MM.1S (cell line): ENCODE results near the gene SLC30A1.

ENCODE experiments used
- DNase-seq: peaks from one replicate; pipeline ENCODE4 v3.0.0-alpha.2; 2015
- H2AFZ ChIP-seq: fragments of 300-600 bp; sonication (generic); 2 replicates; pipeline ENCODE4 v1.6.0; 2016; ENCODE audit warnings: antibody characterized with exemption, low read length
- H3F3A ChIP-seq: fragments of 300-600 bp; sonication (generic); 2 replicates; pipeline ENCODE4 v1.6.1; 2016; ENCODE audit warnings: mild to moderate bottlenecking, antibody characterized with exemption, low read length, moderate library complexity, mixed read lengths; ENCODE audit not compliant: insufficient read depth
- H3K27ac ChIP-seq: fragments of 300-600 bp; sonication (generic); 2 replicates; pipeline ENCODE4 v1.5.1; 2016; ENCODE audit warnings: mild to moderate bottlenecking, low read length
- H3K27me3 ChIP-seq: fragments of 300-600 bp; sonication (generic); replicated peaks from 2 replicates; pipeline ENCODE4 v1.6.0; 2016; ENCODE audit warnings: low read length; ENCODE audit not compliant: insufficient read depth
- H3K36me3 ChIP-seq: fragments of 300-600 bp; sonication (generic); replicated peaks from 2 replicates; pipeline ENCODE4 v1.6.1; 2016; ENCODE audit warnings: mild to moderate bottlenecking, low read length, mixed read lengths; ENCODE audit not compliant: insufficient read depth
- H3K4me1 ChIP-seq: fragments of 300-600 bp; sonication (generic); 2 replicates; pipeline ENCODE4 v1.6.1; 2016; ENCODE audit warnings: low read length, mixed read lengths
- H3K4me2 ChIP-seq: fragments of 300-600 bp; sonication (generic); 2 replicates; pipeline ENCODE4 v1.6.0; 2016; ENCODE audit warnings: low read depth, low read length
- H3K4me3 ChIP-seq: fragments of 300-600 bp; sonication (generic); 2 replicates; pipeline ENCODE4 v1.5.1; 2016; ENCODE audit warnings: low read length, mixed read lengths
- H3K79me2 ChIP-seq: fragments of 300-600 bp; sonication (generic); 2 replicates; pipeline ENCODE4 v1.6.1; 2016; ENCODE audit warnings: mixed run types, low read length, mixed read lengths
- H3K9ac ChIP-seq: fragments of 300-600 bp; sonication (generic); 2 replicates; pipeline ENCODE4 v1.6.1; 2016; ENCODE audit warnings: low read length, mixed read lengths
- H3K9me2 ChIP-seq: fragments of 300-600 bp; sonication (generic); replicated peaks from 2 replicates; pipeline ENCODE4 v1.6.1; 2016; ENCODE audit warnings: mild to moderate bottlenecking, low read length, mixed read lengths; ENCODE audit not compliant: insufficient read depth
- H3K9me3 ChIP-seq: fragments of 300-600 bp; sonication (generic); replicated peaks from 2 replicates; pipeline ENCODE4 v1.6.1; 2016; ENCODE audit warnings: mild to moderate bottlenecking, low read length, mixed read lengths; ENCODE audit not compliant: insufficient read depth
- H4K20me1 ChIP-seq: fragments of 300-600 bp; sonication (generic); 2 replicates; pipeline ENCODE4 v1.6.1; 2016; ENCODE audit warnings: mild to moderate bottlenecking, low read length, moderate library complexity, mixed read lengths; ENCODE audit not compliant: insufficient read depth
- EZH2 ChIP-seq: fragments of 300-600 bp; sonication (generic); optimal IDR thresholded peaks from 2 replicates; pipeline ENCODE3; 2017; ENCODE audit warnings: low read depth, mild to moderate bottlenecking, antibody characterized with exemption, low read length, mixed read lengths
- EZH2phosphoT487 ChIP-seq: fragments of 300-600 bp; sonication (generic); IDR thresholded peaks from 2 replicates; pipeline ENCODE4 v1.6.1; 2018; ENCODE audit warnings: antibody characterized with exemption, low read length
- TF ChIP-seq, protein P1 (sequence below): fragments of 300-600 bp; sonication (generic); IDR thresholded peaks from 2 replicates; pipeline ENCODE4 v1.5.1; 2016; ENCODE audit warnings: antibody characterized with exemption, low read length, mixed read lengths

SLC30A1 gene

DNA sequence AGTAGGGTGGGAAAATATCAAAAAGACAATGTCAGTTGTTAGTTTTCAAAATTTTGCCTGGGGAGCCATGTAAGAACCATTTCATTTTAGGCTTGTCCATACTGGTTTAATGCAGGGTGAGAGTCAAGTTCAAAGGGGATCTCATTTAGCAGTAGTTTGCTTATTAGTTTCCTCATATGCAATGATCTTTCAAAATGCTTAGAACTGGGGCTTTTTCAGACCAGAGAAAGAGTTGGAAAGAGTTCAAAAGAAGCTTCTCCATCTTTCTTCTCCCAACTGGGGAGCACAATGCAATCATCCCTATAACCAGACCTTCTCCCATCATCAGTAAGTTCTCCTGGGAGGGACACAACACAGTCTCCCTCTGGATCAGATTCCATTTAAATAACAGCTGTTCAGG lies 16.5 kb upstream of the SLC30A1 start:
- no peak overlapping the region for H2AFZ ChIP-seq
- H3K4me3 ChIP-seq: no peak overlapping the region
- no peak overlapping the region for H3K9ac ChIP-seq
- no peaks in the 10 kb centered on the region for H3K36me3 ChIP-seq
- H4K20me1 ChIP-seq: no peaks in the 10 kb centered on the region
- DNase-seq: no peak
- H3K79me2 ChIP-seq: no peaks in the 10 kb centered on the region
- no peak for TF ChIP-seq EZH2phosphoT487
- TF ChIP-seq EZH2: no peak
- TF ChIP-seq, protein P1, sequence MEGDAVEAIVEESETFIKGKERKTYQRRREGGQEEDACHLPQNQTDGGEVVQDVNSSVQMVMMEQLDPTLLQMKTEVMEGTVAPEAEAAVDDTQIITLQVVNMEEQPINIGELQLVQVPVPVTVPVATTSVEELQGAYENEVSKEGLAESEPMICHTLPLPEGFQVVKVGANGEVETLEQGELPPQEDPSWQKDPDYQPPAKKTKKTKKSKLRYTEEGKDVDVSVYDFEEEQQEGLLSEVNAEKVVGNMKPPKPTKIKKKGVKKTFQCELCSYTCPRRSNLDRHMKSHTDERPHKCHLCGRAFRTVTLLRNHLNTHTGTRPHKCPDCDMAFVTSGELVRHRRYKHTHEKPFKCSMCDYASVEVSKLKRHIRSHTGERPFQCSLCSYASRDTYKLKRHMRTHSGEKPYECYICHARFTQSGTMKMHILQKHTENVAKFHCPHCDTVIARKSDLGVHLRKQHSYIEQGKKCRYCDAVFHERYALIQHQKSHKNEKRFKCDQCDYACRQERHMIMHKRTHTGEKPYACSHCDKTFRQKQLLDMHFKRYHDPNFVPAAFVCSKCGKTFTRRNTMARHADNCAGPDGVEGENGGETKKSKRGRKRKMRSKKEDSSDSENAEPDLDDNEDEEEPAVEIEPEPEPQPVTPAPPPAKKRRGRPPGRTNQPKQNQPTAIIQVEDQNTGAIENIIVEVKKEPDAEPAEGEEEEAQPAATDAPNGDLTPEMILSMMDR: no peak
- H3K4me1 ChIP-seq: no peaks in the 10 kb centered on the region
- H3F3A ChIP-seq: no peaks in the 10 kb centered on the region
- H3K4me2 ChIP-seq: no peak overlapping the region
- H3K27ac ChIP-seq: no peak overlapping the region
- no peaks in the 10 kb centered on the region for H3K27me3 ChIP-seq
- H3K9me3 ChIP-seq: no peaks in the 10 kb centered on the region
- H3K9me2 ChIP-seq: no peaks in the 10 kb centered on the region

DNA sequence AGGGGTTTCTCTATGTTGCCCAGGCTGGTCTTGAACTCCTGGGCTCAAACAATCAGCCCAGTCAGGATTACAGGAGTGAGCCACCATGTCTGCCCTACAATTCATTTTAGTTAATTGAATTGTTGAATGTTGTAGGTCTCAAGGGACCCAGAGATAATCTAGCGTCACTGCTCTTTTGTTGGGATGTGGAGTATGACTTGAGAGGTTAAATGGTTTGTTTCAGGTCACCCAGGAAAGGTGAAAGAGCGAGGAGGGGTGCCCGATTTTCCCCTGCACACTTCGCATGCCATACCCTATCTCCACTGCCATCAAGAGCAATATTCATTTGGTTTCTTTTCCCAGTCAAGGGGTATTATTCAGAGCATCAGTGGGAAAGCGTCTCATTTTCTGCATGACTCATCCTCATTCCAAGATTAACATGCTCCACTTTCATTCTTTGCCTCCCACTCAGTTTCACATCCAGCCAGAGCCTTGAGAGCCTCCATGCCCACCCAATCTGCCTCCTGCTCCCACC lies 13.1 kb upstream of the SLC30A1 start:
- no peak overlapping the region for H3K27ac ChIP-seq
- H3K27me3 ChIP-seq: no peaks in the 10 kb centered on the region
- no peak for TF ChIP-seq EZH2
- H3K4me1 ChIP-seq: peaks cover 4% of the 10 kb centered on the region; the same call in 1 of the 2 replicates
- no peak overlapping the region for H3K4me3 ChIP-seq
- H3K36me3 ChIP-seq: no peaks in the 10 kb centered on the region
- no peaks in the 10 kb centered on the region for H3F3A ChIP-seq
- no peak for DNase-seq
- no peaks in the 10 kb centered on the region for H3K9me3 ChIP-seq
- H4K20me1 ChIP-seq: no peaks in the 10 kb centered on the region
- H2AFZ ChIP-seq: no peak overlapping the region
- no peak overlapping the region for H3K9ac ChIP-seq
- no peaks in the 10 kb centered on the region for H3K79me2 ChIP-seq
- no peaks in the 10 kb centered on the region for H3K9me2 ChIP-seq
- no peak overlapping the region for H3K4me2 ChIP-seq

DNA sequence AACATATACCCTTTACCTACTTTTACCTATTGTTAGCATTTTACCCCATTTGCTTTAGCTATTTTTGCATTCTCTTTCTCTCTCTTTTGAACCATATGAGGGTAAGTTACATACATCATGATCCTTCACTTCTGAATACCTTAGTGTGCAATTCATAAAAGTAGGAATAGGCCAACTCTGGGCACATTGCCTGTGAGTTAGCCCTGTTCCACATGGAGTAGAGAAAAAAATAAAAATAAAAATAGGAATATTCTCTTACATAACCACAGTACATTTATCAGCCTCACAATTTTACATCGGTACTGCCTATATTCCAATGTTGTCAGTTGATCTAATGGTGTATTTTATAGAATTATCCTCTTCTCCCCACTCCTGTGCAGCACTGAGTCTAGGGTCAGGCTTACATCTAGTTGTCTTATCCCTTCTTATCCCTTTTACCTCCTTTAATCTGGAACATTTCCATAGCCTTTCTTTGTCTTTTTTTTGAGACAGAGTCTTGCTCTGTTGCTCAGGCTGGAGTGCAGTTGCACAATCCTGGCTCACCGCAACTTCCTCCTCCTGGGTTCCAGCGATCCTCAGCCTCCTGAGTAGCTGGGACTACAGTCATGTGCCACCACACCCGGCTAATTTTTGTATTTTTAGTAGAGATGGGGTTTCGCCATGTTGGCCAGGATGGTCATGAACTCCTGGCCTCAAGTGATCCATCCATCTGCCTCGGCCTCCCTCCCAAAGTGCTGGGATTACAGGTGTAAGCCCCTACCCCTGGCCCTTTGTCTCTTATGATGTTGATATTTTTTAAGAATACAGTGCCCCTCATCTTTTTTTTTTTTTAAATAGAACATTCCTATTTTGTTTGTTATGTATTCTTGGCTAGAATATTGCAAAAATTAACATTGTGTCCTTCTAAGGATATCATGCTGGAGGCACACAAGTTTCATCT lies 11.1 kb upstream of the SLC30A1 start:
- no peaks in the 10 kb centered on the region for H3K9me3 ChIP-seq
- H3F3A ChIP-seq: no peaks in the 10 kb centered on the region
- H3K9ac ChIP-seq: no peak overlapping the region
- H4K20me1 ChIP-seq: no peaks in the 10 kb centered on the region
- TF ChIP-seq EZH2phosphoT487 (no peak), EZH2 (no peak)
- TF ChIP-seq, protein P1: no peak
- H3K4me2 ChIP-seq: no peak overlapping the region
- DNase-seq: no peak
- no peaks in the 10 kb centered on the region for H3K36me3 ChIP-seq
- H3K79me2 ChIP-seq: no peaks in the 10 kb centered on the region
- no peaks in the 10 kb centered on the region for H3K9me2 ChIP-seq
- peaks cover 12% of the 10 kb centered on the region for H3K4me1 ChIP-seq
- no peak overlapping the region for H3K4me3 ChIP-seq
- H3K27ac ChIP-seq: no peak overlapping the region
- no peak overlapping the region for H2AFZ ChIP-seq
- H3K27me3 ChIP-seq: no peaks in the 10 kb centered on the region

DNA sequence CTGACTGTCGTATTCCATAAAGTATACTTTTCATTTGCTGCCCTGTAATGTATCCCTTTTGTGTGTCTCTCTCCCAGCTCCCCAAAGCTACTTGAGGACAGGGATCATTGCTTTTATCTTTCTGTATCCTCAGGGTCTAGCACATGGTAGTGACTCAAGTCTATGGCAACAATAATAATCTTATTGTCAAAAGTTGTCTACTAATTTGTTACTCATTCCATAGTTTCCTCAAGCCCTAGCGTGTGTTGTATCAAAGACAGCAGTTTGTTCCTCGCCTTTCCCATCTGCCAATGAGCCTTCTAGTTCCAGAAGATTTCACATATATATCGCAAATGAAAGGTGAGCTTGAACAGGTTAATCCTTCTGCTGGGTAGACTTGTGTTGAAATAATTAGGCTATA lies 9.8 kb upstream of the SLC30A1 start:
- TF ChIP-seq EZH2phosphoT487: no peak
- no peak for TF ChIP-seq EZH2
- TF ChIP-seq, protein P1: no peak
- Histone ChIP-seq H3K9me2 (no peaks in the 10 kb centered on the region), H3K9ac (no peak overlapping the region), H2AFZ (no peak overlapping the region), H3K36me3 (no peaks in the 10 kb centered on the region), H3K4me3 (no peak overlapping the region), H3F3A (no peaks in the 10 kb centered on the region), H3K27ac (no peak overlapping the region), H3K4me1 (peaks cover 12% of the 10 kb centered on the region), H3K4me2 (no peak overlapping the region), H3K9me3 (no peaks in the 10 kb centered on the region), H3K27me3 (no peaks in the 10 kb centered on the region), H3K79me2 (no peaks in the 10 kb centered on the region), H4K20me1 (no peaks in the 10 kb centered on the region)
- no peak for DNase-seq
